Endothelial cell of umbilical vein (primary cell): ENCODE measurements around the gene RPS24.
A peak's percentile ranks its signal among the peaks of the same experiment; 100 is the strongest.

Experiments used
- CTCF ChIP-seq, 2 donors: IDR thresholded peaks; 1 replicate in 1 of 2; 2 replicates in 1 of 2; pipeline ENCODE4 v1.5.1; 2011; ENCODE audit warnings: low read length in 2 of 2, mild to moderate bottlenecking in 2 of 2, moderate library complexity in 2 of 2, control low read depth in 1 of 2, inconsistent platforms in 1 of 2, low read depth in 1 of 2; ENCODE audit not compliant: insufficient read depth in 1 of 2; ENCODE audit errors: extremely low read depth in 1 of 2
- POLR2A ChIP-seq: IDR thresholded peaks from 2 replicates; pipeline ENCODE4 v1.6.1; 2012; ENCODE audit warnings: low read depth, mild to moderate bottlenecking, control low read depth, low read length

- peak; percentile 22 for TF ChIP-seq POLR2A
- no peak for TF ChIP-seq CTCF (IDR thresholded peaks at IDR 0.05; ENCODE audit: extremely low read depth in 1 of 2, insufficient read depth in 1 of 2, low read depth in 1 of 2, low read length in 2 of 2)
Measured at GRCh38 chr10:78042058-78042751, 8.5 kb downstream of the RPS24 start.
